Endometrial microvascular endothelial cells (primary cell): Measurements from ENCODE around the gene CRELD1. TPM values are rescaled to one million over a fixed set of nuclear protein-coding genes. Genes with fewer than 3 reads are reported as not detected.
"Not testable (repeated sequence)": the region's sequence is repeated elsewhere in the genome, so short reads cannot be mapped to it uniquely, and the experiment has no call there.

Experiments
- in situ Hi-C: cut with HindIII; loops from 2 replicates; pipeline ENCODE4 v1.10.0; 2017; ENCODE audit warnings: low sequenced_read_pairs, low pct_unique_long_range_greater_than_20kb; ENCODE audit errors: inconsistent ontology term
- total RNA-seq: library from RNA; depleted of rRNA; stranded (reverse); fragments of >200 nt; gene quantifications from one replicate; pipeline ENCODE4 v1.2.3, GENCODE V29; 2015; ENCODE audit errors: inconsistent ontology term

The CRELD1 gene
- total RNA-seq, 1 donor from 2014 or later, result 28.0 TPM

- in situ Hi-C loops, result no loop called here
Observed at GRCh38 chr3:9928158-9928557, 5.5 kb upstream of the CRELD1 start.

- in situ Hi-C loops, result no loop called here
Observed at GRCh38 chr3:9930804-9931418, 2.7 kb upstream of the CRELD1 start.

GRCh38 chr3:9932535-9932842 is 1.1 kb upstream of the CRELD1 start:
- in situ Hi-C loops, result no loop called here

GRCh38 chr3:9932843-9933560 is 632 bp upstream of the CRELD1 start:
- in situ Hi-C loops, result no loop called here

- in situ Hi-C loops, result no loop called here
Observed at GRCh38 chr3:9934235-9934621, 594 bp downstream of the CRELD1 start.

- in situ Hi-C loops, result no loop called here
Observed at GRCh38 chr3:9934993-9935392, 1.4 kb downstream of the CRELD1 start.

- in situ Hi-C loops, result no loop called here
Observed at GRCh38 chr3:9935966-9936510, 2.4 kb downstream of the CRELD1 start.

GRCh38 chr3:9937486-9938238 is 4.0 kb downstream of the CRELD1 start:
- in situ Hi-C loops, result no loop called here

- in situ Hi-C loops, result no loop called here
Observed at GRCh38 chr3:9938966-9939365, 5.3 kb downstream of the CRELD1 start.

- in situ Hi-C loops, result not testable (repeated sequence)
Observed at GRCh38 chr3:9939906-9940305, 6.3 kb downstream of the CRELD1 start.

GRCh38 chr3:9940746-9941145 is 7.1 kb downstream of the CRELD1 start:
- in situ Hi-C loops, result no loop called here

GRCh38 chr3:9942164-9942563 is 8.5 kb downstream of the CRELD1 start:
- in situ Hi-C loops, result no loop called here

- in situ Hi-C loops, result no loop called here
Observed at GRCh38 chr3:9942934-9943690, 9.5 kb downstream of the CRELD1 start.

- in situ Hi-C loops, result no loop called here
Observed at GRCh38 chr3:9944271-9944670, 10.6 kb downstream of the CRELD1 start.

- in situ Hi-C loops, result no loop called here
Observed at GRCh38 chr3:9945358-9945757, 11.7 kb downstream of the CRELD1 start.

- in situ Hi-C loops, result no loop called here
Observed at GRCh38 chr3:9946112-9947024, 12.7 kb downstream of the CRELD1 start.

GRCh38 chr3:9947025-9947995 is 13.7 kb downstream of the CRELD1 start:
- in situ Hi-C loops, result no loop called here
